HepG2 (cell line): ENCODE measurements around the gene NOXO1. TPM values are rescaled to one million over a fixed set of nuclear protein-coding genes. Genes with fewer than 3 reads are reported as not detected.
A peak's percentile ranks its signal among the peaks of the same experiment; 100 is the strongest.

Experiments used
- ARID4A ChIP-seq: sonication (generic); formaldehyde crosslinking; IDR thresholded peaks from 2 replicates; pipeline ENCODE4 v1.5.0; 2020; ENCODE audit warnings: mild to moderate bottlenecking, missing genetic modification reagents, borderline replicate concordance
- DMAP1 ChIP-seq: IDR thresholded peaks from 2 replicates; pipeline ENCODE4 v1.6.1; 2016
- EHMT2 ChIP-seq: fragments of 200-600 bp; sonication (generic); IDR thresholded peaks from 2 replicates; pipeline ENCODE4 v1.7.0; 2017; ENCODE audit warnings: antibody characterized with exemption, low read depth, low read length, borderline replicate concordance
- GATA4 ChIP-seq: sonication (generic); IDR thresholded peaks from 2 replicates; pipeline ENCODE4 v1.6.1; 2016; ENCODE audit warnings: antibody characterized with exemption, low read depth, borderline replicate concordance
- HMGXB3 ChIP-seq: sonication (generic); formaldehyde crosslinking; IDR thresholded peaks from 2 replicates; pipeline ENCODE4 v1.4.0; 2020; ENCODE audit warnings: missing genetic modification reagents, borderline replicate concordance
- HNRNPK ChIP-seq: fragments of 200-400 bp; formaldehyde crosslinking; IDR thresholded peaks from 2 replicates; pipeline ENCODE4 v1.6.1; 2018; ENCODE audit warnings: low read length, low read depth, moderate library complexity, mild to moderate bottlenecking; ENCODE audit not compliant: poor library complexity, severe bottlenecking
- IRX3 ChIP-seq: sonication (generic); formaldehyde crosslinking; IDR thresholded peaks from 2 replicates; pipeline ENCODE4 v1.8.1; 2023; ENCODE audit warnings: mild to moderate bottlenecking, low read depth, missing genetic modification reagents, borderline replicate concordance
- PHF20 ChIP-seq: sonication (generic); formaldehyde crosslinking; IDR thresholded peaks from 2 replicates; pipeline ENCODE4 v1.5.0; 2020; ENCODE audit warnings: mild to moderate bottlenecking, missing genetic modification reagents
- PRDM15 ChIP-seq: sonication (generic); formaldehyde crosslinking; IDR thresholded peaks from 2 replicates; pipeline ENCODE4 v1.4.0; 2020; ENCODE audit warnings: missing genetic modification reagents
- ZGPAT ChIP-seq: IDR thresholded peaks from 2 replicates; pipeline ENCODE4 v1.6.1; 2016; ENCODE audit warnings: mild to moderate bottlenecking
- ZNF569 ChIP-seq: sonication (generic); formaldehyde crosslinking; IDR thresholded peaks from 2 replicates; pipeline ENCODE4 v1.5.0; 2020; ENCODE audit warnings: mild to moderate bottlenecking, missing genetic modification reagents, moderate library complexity, borderline replicate concordance
- ZNF598 ChIP-seq: sonication (generic); formaldehyde crosslinking; IDR thresholded peaks from 2 replicates; pipeline ENCODE4 v1.5.1; 2020; ENCODE audit warnings: mild to moderate bottlenecking, missing genetic modification reagents, borderline replicate concordance
- ZNF678 ChIP-seq: sonication (generic); formaldehyde crosslinking; IDR thresholded peaks from 2 replicates; pipeline ENCODE4 v1.4.0; 2020; ENCODE audit warnings: mild to moderate bottlenecking, missing genetic modification reagents
- polyA plus RNA-seq, 8 experiments: library from polyadenylated mRNA; depleted of rRNA in 3 of 8; stranded (reverse) in 7 of 8; unstranded in 1 of 8; fragments of >200 nt; fragmentation: Illumina TruSeq in 4 of 8; extraction: Trizol in 4 of 8; gene quantifications; 2 replicates each; pipeline versions ENCODE4 v1.2.1 to v1.2.3, GENCODE V29; 2011 to 2016; ENCODE audit warnings: low read depth in 4 of 8, missing spikeins in 1 of 8, mixed read lengths in 1 of 8; ENCODE audit not compliant: insufficient read depth in 1 of 8
- total RNA-seq, 5 experiments: library from RNA; depleted of rRNA; stranded (reverse); fragments of >200 nt; fragmentation: Illumina TruSeq; extraction: Trizol; gene quantifications; 2 replicates each; pipeline ENCODE4 v1.2.3, GENCODE V29; 2016; ENCODE audit warnings: low read depth in 1 of 5

Gene NOXO1
- total and polyA plus RNA-seq, 2 of the 13 experiments (the other 11 are each of a cell fraction or from before 2014, with no cell fraction given), result 0.69 to 1.4 TPM

DNA sequence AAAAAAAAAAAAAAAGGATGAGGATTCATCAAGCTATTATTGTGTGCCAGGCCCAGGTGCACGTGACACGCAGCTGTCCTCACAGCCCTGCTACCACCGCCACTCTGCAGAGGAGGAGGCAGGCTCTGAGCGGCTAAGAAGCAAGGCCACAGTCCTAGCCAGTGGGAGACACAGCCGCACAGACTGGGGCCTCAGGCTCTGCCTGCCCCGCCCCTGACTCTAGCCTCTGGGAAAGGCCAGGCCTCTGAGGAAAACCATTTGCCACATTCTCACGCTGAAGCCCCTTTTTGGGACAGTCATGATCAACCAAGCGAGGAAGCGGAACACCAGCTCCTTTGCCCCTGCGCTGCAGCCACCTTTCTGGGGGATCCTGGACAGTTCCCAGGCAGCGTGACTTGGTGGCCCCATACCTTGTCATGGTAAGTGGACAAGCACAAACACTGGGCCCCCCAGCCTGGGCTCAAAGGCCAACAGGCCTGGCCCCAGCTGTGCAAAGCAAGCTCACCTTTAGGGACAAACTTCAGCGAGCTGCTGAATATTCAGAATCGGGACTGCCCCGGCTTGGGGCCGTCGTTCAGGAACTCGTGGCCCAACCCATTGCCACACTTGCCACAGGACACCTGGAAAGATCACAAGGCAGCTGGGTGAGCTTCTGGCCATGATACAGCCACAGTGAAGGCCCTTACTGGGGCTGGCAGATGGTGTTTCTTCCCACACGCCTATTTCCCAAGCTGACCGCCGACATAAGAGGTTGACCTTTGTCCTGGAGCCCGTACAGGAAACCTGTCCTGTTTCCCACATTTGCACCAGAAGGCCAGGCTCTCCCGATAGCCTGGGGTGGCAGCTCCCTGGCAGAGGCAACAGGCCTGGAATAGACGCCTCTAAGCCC is 40.8 kb downstream of the NOXO1 start (continued):
- TF ChIP-seq PRDM15 (CRISPR knock-in tag) (no peak), DMAP1 (peak; percentile 78), IRX3 (CRISPR knock-in tag) (0 out of 2 replicates have a peak, but pooled peaks have one; percentile 23), EHMT2 (no peak), HMGXB3 (CRISPR knock-in tag) (0 out of 2 replicates have a peak, but pooled peaks have one; percentile 13), ZNF569 (CRISPR knock-in tag) (no peak), ZNF598 (CRISPR knock-in tag) (no peak), PHF20 (CRISPR knock-in tag) (peak; percentile 60), ARID4A (CRISPR knock-in tag) (peak; percentile 77; the same call in 1 of the 2 replicates), ZGPAT (CRISPR knock-in tag) (peak; percentile 55), GATA4 (no peak), HNRNPK (no peak), ZNF678 (CRISPR knock-in tag) (no peak)
